ENCODE data around the gene CCDC87. TPM values are rescaled to one million over a fixed set of nuclear protein-coding genes. Genes with fewer than 3 reads are reported as not detected.
A peak's percentile ranks its signal among the peaks of the same experiment; 100 is the strongest.
"Not testable (repeated sequence)": the region's sequence is repeated elsewhere in the genome, so short reads cannot be mapped to it uniquely, and the experiment has no call there.

CCDC87 gene
- total RNA-seq, 1 donor from 2014 or later = 0.41 TPM

DNA sequence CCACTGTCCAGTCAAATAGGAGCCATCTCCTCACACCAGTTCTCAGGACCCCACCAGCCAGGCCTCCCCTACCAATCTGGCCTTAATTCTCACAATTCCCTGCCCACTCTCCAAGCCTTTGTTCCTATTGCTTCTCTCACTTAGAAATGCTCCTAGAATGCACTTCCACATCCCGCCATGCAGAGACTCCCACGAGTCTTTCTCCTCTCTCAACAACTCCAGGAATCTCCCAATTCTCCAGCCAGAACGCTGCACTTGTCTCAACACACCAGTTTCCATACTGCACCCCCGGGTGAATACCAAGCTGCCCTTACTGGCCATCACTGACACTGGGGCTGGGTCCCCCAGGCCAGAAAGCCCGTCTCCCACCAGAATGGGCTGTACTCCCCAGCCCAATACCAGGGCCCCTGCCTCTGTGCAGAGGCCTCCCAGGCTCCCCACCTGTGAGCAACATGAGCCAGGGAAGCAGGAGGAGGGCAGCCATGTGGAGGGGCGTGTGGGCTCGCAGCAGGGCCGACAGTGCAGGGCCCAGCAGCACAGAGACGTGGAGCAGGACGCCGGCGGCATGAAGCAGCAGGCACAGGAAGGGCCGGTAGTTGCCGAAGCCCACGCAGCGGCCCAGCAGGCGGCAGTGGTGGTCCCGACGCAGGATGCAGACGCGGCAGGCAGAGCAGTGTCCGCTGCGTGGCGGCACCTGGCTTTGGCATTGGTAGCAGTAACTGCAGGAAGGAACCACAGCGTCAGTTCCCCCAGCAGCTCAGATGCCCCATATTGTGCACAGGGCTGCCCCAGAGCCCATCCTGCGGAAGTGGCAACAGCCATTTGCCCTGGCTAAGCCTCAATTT lies 49.4 kb downstream of the CCDC87 start:
- Histone ChIP-seq H3K36me3 (peaks cover 45% of the 10 kb centered on the region), H3K4me1 (peaks cover 36% of the 10 kb centered on the region), H3K27me3 (ENCODE audit: low read depth) (no peaks in the 10 kb centered on the region), H3K9me3 (replicated peaks) (no peaks in the 10 kb centered on the region), H3K27ac (replicated peaks) (no peak overlapping the region), H3K4me3 (peak overlapping the region; percentile 8)
- peak; percentile 28 for DNase-seq
- TF ChIP-seq, protein P1, sequence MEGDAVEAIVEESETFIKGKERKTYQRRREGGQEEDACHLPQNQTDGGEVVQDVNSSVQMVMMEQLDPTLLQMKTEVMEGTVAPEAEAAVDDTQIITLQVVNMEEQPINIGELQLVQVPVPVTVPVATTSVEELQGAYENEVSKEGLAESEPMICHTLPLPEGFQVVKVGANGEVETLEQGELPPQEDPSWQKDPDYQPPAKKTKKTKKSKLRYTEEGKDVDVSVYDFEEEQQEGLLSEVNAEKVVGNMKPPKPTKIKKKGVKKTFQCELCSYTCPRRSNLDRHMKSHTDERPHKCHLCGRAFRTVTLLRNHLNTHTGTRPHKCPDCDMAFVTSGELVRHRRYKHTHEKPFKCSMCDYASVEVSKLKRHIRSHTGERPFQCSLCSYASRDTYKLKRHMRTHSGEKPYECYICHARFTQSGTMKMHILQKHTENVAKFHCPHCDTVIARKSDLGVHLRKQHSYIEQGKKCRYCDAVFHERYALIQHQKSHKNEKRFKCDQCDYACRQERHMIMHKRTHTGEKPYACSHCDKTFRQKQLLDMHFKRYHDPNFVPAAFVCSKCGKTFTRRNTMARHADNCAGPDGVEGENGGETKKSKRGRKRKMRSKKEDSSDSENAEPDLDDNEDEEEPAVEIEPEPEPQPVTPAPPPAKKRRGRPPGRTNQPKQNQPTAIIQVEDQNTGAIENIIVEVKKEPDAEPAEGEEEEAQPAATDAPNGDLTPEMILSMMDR (IDR thresholded peaks at IDR 0.05; ENCODE audit: borderline replicate concordance) = no peak
- intact Hi-C loops (cut with micrococcal nuclease) = no loop called here

DNA sequence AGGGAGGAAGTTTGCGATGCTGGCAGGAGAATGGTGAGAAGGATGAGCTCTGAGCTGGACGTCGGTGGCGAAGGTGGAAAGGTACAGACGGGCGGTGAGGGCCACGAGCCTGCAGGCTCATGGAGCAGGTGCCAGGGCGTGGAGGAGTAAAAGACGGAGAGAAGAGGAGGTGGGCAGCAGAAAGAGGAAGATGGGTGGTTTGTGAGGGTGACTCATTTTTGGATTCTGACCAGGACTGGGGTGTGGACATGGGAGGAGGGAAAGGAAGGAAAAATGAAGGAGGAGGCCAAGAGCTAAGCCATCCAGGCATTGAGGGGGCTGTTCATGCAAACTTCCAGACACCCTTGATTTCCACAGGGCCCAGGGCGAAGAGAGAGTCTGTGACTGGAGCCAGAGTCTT lies 50.5 kb downstream of the CCDC87 start:
- H3K9me3 ChIP-seq (replicated peaks) = no peaks in the 10 kb centered on the region
- peaks cover 48% of the 10 kb centered on the region for H3K36me3 ChIP-seq
- no peaks in the 10 kb centered on the region for H3K27me3 ChIP-seq (ENCODE audit: low read depth)
- intact Hi-C loops (cut with micrococcal nuclease) = no loop called here
- H3K4me3 ChIP-seq = no peak overlapping the region
- H3K4me1 ChIP-seq = peaks cover 36% of the 10 kb centered on the region
- no peak for DNase-seq
- H3K27ac ChIP-seq (replicated peaks) = no peak overlapping the region
- TF ChIP-seq, protein P1 (IDR thresholded peaks at IDR 0.05; ENCODE audit: borderline replicate concordance) = no peak

DNA sequence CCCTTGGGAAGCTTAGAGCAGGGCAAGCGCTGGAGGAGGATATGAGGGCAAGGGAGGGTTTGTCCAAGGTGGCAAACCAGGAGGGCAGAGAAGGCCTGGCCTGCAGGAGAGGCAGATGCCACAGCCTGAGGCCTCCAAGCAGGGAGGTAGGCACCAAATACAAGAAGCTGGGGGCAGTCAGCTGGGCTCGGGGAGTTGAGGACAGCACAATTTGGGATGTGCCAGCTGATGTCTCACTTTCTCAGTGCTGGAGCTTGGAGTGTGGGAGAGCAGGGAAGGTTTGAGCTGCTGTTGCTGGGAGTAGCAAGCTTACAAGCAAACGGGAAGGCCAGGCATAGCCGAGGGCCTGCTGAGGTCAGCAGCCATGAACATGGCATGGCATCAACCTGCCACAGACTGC lies 51.0 kb downstream of the CCDC87 start:
- Histone ChIP-seq H3K4me1 (peaks cover 34% of the 10 kb centered on the region), H3K4me3 (no peak overlapping the region), H3K9me3 (replicated peaks) (no peaks in the 10 kb centered on the region), H3K27ac (replicated peaks) (no peak overlapping the region), H3K27me3 (ENCODE audit: low read depth) (no peaks in the 10 kb centered on the region), H3K36me3 (peaks cover 53% of the 10 kb centered on the region)
- intact Hi-C loops (cut with micrococcal nuclease) = no loop called here
- TF ChIP-seq, protein P1 (IDR thresholded peaks at IDR 0.05; ENCODE audit: borderline replicate concordance) = no peak
- no peak for DNase-seq

DNA sequence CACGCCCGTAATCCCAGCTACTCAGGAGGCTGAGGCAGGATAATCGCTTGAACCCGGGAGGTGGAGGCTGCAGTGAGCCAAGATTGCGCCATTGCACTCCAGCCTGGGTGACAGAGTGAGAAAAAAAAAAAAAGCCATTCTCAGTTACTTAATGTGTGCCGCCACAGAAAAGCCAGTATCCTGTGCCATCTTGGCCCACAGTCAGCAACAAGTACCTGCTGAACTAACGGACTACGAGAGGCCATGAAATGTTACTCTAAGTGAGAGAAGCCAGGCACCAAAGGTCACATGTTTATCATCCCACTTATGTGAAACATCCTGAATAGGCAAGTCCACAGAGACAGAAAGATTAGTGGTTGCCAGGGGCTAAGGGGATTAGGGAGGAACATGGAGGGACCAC lies 52.3 kb downstream of the CCDC87 start:
- H3K4me1 ChIP-seq = peaks cover 23% of the 10 kb centered on the region
- H3K27me3 ChIP-seq (ENCODE audit: low read depth); H3K27ac ChIP-seq (replicated peaks); intact Hi-C loops (cut with micrococcal nuclease); H3K9me3 ChIP-seq (replicated peaks); DNase-seq; H3K4me3 ChIP-seq: not testable (repeated sequence)
- H3K36me3 ChIP-seq = peaks cover 64% of the 10 kb centered on the region

Other genes starting within 250 kb of the CCDC87 start
- 14.7 TPM for gene BRMS1, start 248.0 kb downstream of the CCDC87 start, total RNA-seq
- 52.9 TPM for gene B4GAT1, start 245.4 kb downstream of the CCDC87 start, total RNA-seq
- gene SLC29A2, start 221.3 kb downstream of the CCDC87 start, total RNA-seq = 14.6 TPM
- gene NPAS4, start 172.0 kb downstream of the CCDC87 start, total RNA-seq = not detected
- gene MRPL11, start 154.2 kb downstream of the CCDC87 start, total RNA-seq = 53.8 TPM
- gene PELI3, start 126.2 kb downstream of the CCDC87 start, total RNA-seq = 7.3 TPM
- gene DPP3, start 112.6 kb downstream of the CCDC87 start, total RNA-seq = 13.6 TPM
- gene BBS1, start 82.4 kb downstream of the CCDC87 start, total RNA-seq = 16.9 TPM
- gene ZDHHC24, start 47.0 kb downstream of the CCDC87 start, total RNA-seq = 5.2 TPM
- not detected for gene ACTN3, start 46.2 kb downstream of the CCDC87 start, total RNA-seq
- gene CTSF, start 24.5 kb downstream of the CCDC87 start, total RNA-seq = 48.6 TPM
- gene CCS, start 122 bp upstream of the CCDC87 start, total RNA-seq = 25.3 TPM
- 37.9 TPM for gene RBM14, start 23.6 kb upstream of the CCDC87 start, total RNA-seq
- 57.1 TPM for gene RBM4, start 45.6 kb upstream of the CCDC87 start, total RNA-seq
- gene RBM4B, start 84.8 kb upstream of the CCDC87 start, total RNA-seq = 11.8 TPM
- gene SPTBN2, start 136.2 kb upstream of the CCDC87 start, total RNA-seq = 0.77 TPM

All from left ventricle myocardium inferior (tissue), 1 donor.